ENCODE data around the gene TSPAN10. TPM values are rescaled to one million over a fixed set of nuclear protein-coding genes. Genes with fewer than 3 reads are reported as not detected.
A peak's percentile ranks its signal among the peaks of the same experiment; 100 is the strongest.

TSPAN10 gene
- total RNA-seq = 1 to 10 TPM in 3 of 4 donors, under 1 TPM in 1; 0.99 to 9.2 (median 2.5) TPM

DNA sequence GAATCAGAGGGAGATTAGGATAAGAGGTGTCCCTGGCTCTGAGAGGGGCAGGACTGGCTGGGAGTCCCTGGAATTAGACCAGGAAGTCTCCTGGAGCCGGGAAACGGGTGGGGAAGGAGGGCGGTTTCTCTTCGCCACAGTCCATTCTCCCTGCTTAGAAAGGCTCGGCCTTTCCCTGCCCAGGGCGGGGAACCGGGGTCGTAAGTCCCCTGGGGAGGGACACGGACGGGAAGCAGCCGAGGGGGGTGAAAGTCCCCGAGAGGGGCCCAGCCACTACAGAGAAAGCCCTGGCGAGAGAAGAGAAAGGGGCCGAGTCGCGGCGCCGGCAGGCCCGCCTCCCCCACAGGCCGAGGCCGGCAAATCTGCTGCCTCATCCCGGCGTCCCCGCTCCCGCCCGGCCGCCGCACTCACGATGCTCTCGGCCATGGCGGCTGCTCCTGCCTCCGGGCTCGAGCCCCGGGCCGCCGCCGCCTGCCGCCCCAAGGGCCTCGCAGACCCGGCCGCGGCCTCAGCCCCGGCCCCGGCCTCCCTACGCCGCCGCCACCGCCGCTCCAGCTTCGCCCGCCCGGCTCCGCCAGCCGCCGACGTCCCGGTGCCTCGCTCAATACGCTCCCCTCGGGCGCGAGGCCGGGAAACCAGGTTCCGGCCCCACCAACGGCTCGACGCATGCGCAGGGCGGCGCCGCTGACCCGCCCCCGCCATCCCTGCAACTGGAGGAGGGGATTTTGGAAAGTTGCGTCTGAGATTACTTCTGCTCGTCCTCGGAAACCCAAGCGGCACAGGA lies at the start of gene TSPAN10, which contains the start of gene NPLOC4:
TSS of gene TSPAN10 (plus strand) at position 692 of the 784 bp plus-strand sequence. CDS start 5,217 bp downstream, outside the sequence.
TSS of gene NPLOC4 (minus strand) at position 608 of the 784 bp plus-strand sequence. CDS start at position 426, 182 bp downstream.
- DNase-seq (ENCODE audit: low spot score in 2 of 2) = peak; percentile 90 to 93
- H3K36me3 ChIP-seq = no peaks in the 10 kb centered on the region
- no peaks in the 10 kb centered on the region for H3K27me3 ChIP-seq
- 0% methylated on average over 18 of the region's 77 CpGs for WGBS
- H3K27ac ChIP-seq = peak within 1 kb of the TSS; percentile 97
- TF ChIP-seq POLR2A (IDR thresholded peaks at IDR 0.05) = peak; percentile 80 to 83
- TF ChIP-seq POLR2AphosphoS5 (IDR thresholded peaks at IDR 0.05) = peak in 1 of 3 donors; percentile 92
- TF ChIP-seq EP300 (IDR thresholded peaks at IDR 0.05) = no peak
- no peaks in the 10 kb centered on the region for H3K9me3 ChIP-seq
- H3K4me3 ChIP-seq = peak within 1 kb of the TSS; percentile 98
- peaks cover 35% of the 10 kb centered on the region for H3K4me1 ChIP-seq

DNA sequence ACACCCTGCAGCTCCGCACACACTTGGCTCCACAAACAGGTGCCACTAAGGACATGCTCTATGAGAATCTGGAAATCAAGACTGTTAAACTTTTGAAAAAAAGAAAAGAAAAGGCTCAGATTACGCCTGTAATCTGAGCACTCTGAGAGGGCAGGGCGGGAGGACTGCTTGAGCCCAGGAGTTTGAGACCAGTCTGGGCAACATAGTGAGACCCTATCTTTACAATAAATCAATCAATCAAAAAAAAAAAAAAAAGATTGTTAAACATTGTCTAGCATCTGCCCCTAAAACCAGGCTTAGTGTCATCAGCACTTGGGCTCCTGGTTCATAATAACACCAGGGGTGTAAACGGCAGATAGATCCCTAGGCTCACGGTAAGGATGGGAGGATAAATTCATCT lies 47.4 kb upstream of the TSPAN10 start:
- 91% methylated on average over 5 of the region's 5 CpGs for WGBS
- Histone ChIP-seq H3K27ac (no peak overlapping the region), H3K4me3 (no peak overlapping the region), H3K4me1 (no peaks in the 10 kb centered on the region), H3K9me3 (no peaks in the 10 kb centered on the region), H3K27me3 (no peaks in the 10 kb centered on the region), H3K36me3 (peaks cover 97% of the 10 kb centered on the region)
- TF ChIP-seq EP300 (IDR thresholded peaks at IDR 0.05) (no peak), POLR2AphosphoS5 (IDR thresholded peaks at IDR 0.05) (no peak), POLR2A (IDR thresholded peaks at IDR 0.05) (no peak)
- TF ChIP-seq, protein P1, sequence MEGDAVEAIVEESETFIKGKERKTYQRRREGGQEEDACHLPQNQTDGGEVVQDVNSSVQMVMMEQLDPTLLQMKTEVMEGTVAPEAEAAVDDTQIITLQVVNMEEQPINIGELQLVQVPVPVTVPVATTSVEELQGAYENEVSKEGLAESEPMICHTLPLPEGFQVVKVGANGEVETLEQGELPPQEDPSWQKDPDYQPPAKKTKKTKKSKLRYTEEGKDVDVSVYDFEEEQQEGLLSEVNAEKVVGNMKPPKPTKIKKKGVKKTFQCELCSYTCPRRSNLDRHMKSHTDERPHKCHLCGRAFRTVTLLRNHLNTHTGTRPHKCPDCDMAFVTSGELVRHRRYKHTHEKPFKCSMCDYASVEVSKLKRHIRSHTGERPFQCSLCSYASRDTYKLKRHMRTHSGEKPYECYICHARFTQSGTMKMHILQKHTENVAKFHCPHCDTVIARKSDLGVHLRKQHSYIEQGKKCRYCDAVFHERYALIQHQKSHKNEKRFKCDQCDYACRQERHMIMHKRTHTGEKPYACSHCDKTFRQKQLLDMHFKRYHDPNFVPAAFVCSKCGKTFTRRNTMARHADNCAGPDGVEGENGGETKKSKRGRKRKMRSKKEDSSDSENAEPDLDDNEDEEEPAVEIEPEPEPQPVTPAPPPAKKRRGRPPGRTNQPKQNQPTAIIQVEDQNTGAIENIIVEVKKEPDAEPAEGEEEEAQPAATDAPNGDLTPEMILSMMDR (IDR thresholded peaks at IDR 0.05) = no peak
- no peak for DNase-seq (ENCODE audit: low spot score in 2 of 2)

DNA sequence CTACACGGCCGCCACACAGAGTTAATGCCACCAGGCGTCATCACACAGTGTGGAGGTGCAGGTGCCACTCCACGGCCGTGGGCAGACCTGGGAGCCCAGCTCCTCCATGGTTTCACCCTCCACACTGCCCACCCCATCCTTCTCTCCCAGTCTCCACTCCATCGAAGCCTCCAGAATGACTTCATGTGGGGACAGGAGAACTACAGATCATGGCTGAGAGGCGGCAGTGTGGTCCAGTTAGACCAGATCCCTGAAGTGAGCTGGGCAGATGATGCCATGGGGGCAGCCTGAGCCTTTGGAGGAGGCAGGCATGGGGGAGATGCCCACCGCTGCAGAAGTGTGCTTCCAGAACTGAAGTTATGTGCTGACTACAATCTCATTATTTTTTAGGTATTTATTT lies 46.9 kb upstream of the TSPAN10 start:
- TF ChIP-seq POLR2AphosphoS5 (IDR thresholded peaks at IDR 0.05) (no peak), EP300 (IDR thresholded peaks at IDR 0.05) (no peak), POLR2A (IDR thresholded peaks at IDR 0.05) (no peak)
- TF ChIP-seq, protein P1 (IDR thresholded peaks at IDR 0.05) = no peak
- H3K36me3 ChIP-seq = peaks cover 97% of the 10 kb centered on the region
- 90% methylated on average over 8 of the region's 8 CpGs for WGBS
- no peak overlapping the region for H3K4me3 ChIP-seq
- no peak overlapping the region for H3K27ac ChIP-seq
- no peaks in the 10 kb centered on the region for H3K27me3 ChIP-seq
- no peaks in the 10 kb centered on the region for H3K9me3 ChIP-seq
- DNase-seq (ENCODE audit: low spot score in 2 of 2) = no peak
- no peaks in the 10 kb centered on the region for H3K4me1 ChIP-seq

DNA sequence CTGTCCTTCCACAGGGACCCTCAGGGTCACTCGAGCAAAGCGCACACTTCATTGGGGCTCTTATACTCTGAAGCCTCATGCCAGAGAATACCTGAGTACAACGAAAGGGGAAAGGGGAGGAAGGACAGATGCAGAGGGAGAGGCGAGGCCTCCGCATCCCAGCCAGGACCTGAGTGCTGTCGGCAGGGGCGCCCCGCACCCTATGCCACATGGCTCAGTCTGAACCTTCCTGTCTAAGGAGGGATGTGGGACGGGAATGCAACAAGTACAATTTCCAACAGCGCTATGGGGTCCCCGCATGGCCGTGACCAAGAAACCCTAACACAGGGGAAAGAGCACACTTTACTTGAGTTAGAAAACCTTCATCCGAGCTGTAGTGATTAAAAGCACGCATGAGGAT lies 45.0 kb upstream of the TSPAN10 start:
- no peak for DNase-seq (ENCODE audit: low spot score in 2 of 2)
- no peaks in the 10 kb centered on the region for H3K27me3 ChIP-seq
- H3K27ac ChIP-seq = no peak overlapping the region
- no peaks in the 10 kb centered on the region for H3K4me1 ChIP-seq
- H3K9me3 ChIP-seq = no peaks in the 10 kb centered on the region
- no peak for TF ChIP-seq EP300 (IDR thresholded peaks at IDR 0.05)
- no peak for TF ChIP-seq POLR2A (IDR thresholded peaks at IDR 0.05)
- TF ChIP-seq, protein P1 (IDR thresholded peaks at IDR 0.05) = no peak
- no peak for TF ChIP-seq POLR2AphosphoS5 (IDR thresholded peaks at IDR 0.05)
- no peak overlapping the region for H3K4me3 ChIP-seq
- WGBS = 92% methylated on average over 6 of the region's 14 CpGs
- H3K36me3 ChIP-seq = peaks cover 97% of the 10 kb centered on the region

DNA sequence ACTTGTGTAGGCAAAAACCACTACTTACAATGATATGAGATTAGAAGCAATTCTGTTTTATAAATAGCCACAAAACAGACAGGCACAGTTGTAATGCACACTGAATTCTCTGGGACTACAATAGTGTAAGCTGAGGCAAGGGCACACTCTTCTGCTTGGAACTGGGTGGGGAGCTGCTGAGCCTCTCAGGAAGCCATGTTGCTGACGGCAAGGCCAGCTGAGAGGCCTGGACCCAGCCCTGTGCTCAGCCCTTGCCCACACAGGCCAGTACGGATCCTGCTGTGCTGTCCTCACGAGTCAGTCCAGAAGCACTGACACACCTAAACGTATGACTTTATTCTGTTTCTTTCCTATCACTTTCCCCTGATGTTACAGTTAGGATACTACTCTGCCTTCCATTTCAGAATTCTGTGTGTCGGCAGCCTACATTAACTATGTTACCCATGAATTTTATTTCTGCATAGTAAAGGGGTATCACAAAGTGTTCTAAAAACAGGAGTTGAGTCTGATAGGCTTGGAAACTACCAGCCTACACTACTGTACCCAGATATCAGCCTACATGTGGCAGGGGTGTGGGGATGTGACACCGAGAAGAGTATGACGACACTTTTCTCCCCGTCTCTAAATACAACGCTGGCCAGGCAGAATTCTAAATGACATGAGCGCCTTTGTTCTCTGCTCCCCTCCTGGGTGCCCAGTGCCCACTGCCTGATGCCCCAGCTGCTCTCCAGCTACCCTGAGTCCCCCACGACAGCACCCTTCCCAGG lies 43.7 kb upstream of the TSPAN10 start:
- no peak overlapping the region for H3K4me3 ChIP-seq
- no peak for DNase-seq (ENCODE audit: low spot score in 2 of 2)
- no peaks in the 10 kb centered on the region for H3K9me3 ChIP-seq
- TF ChIP-seq EP300 (IDR thresholded peaks at IDR 0.05) (no peak), POLR2A (IDR thresholded peaks at IDR 0.05) (no peak), POLR2AphosphoS5 (IDR thresholded peaks at IDR 0.05) (no peak)
- TF ChIP-seq, protein P1 (IDR thresholded peaks at IDR 0.05) = no peak
- no peak overlapping the region for H3K27ac ChIP-seq
- H3K27me3 ChIP-seq = no peaks in the 10 kb centered on the region
- peaks cover 93% of the 10 kb centered on the region for H3K36me3 ChIP-seq
- H3K4me1 ChIP-seq = no peaks in the 10 kb centered on the region
- WGBS = 92% methylated on average over 11 of the region's 11 CpGs
